Ishikawa (cell line): ENCODE measurements around the gene SLC35A2.

ENCODE experiments used
- EP300 ChIP-seq: IDR thresholded peaks from 2 replicates; pipeline ENCODE4 v1.6.1; 2012; ENCODE audit warnings: borderline replicate concordance
- MAX ChIP-seq: IDR thresholded peaks from 2 replicates; pipeline ENCODE4 v1.6.1; 2012
- REST ChIP-seq: IDR thresholded peaks from 2 replicates; pipeline ENCODE4 v1.6.1; 2012; ENCODE audit warnings: low read depth, mild to moderate bottlenecking
- TAF1 ChIP-seq: IDR thresholded peaks from 2 replicates; pipeline ENCODE4 v1.6.1; 2012; ENCODE audit warnings: low read depth, mild to moderate bottlenecking
- TEAD4 ChIP-seq: IDR thresholded peaks from 2 replicates; pipeline ENCODE4 v1.6.1; 2012
- YY1 ChIP-seq: IDR thresholded peaks from 2 replicates; pipeline ENCODE4 v1.6.1; 2012; ENCODE audit warnings: low read depth

- no peak for TF ChIP-seq TAF1
- TF ChIP-seq YY1: no peak
- TF ChIP-seq REST: no peak
- TF ChIP-seq TEAD4: no peak
- TF ChIP-seq EP300: no peak
- TF ChIP-seq MAX: no peak
Observed at GRCh38 chrX:48903290-48903689, 8.2 kb downstream of the SLC35A2 start.
